ENCODE measurements around the gene UNC13C. TPM values are rescaled to one million over a fixed set of nuclear protein-coding genes. Genes with fewer than 3 reads are reported as not detected.

UNC13C gene
- total and polyA plus RNA-seq, 2 of the 13 experiments (the other 11 are each of a cell fraction or from before 2014, with no cell fraction given), result 0.04 TPM; not detected in 1

DNA sequence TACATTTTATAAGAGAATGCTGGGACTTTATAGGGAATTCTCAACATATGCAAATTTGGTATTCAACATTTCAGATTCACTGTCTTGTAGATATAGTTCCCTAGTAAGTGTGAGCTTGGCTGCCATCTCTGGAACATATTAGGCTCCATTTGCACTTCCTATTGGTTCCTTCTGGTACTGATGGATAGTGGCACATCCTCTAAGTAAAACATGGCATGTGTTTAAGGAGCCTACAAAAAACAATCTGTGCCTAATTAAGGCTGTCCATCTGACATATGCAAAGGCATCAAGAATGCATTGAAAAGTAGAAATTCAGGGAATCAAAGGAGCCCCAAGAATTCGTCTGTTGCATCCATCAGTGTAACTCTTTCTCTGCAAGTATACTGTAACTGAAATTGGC lies 344.1 kb downstream of the UNC13C start (continued):
- TF ChIP-seq PHF21A (CRISPR knock-in tag; IDR thresholded peaks at IDR 0.05) (no peak), HOXA9 (CRISPR knock-in tag; IDR thresholded peaks at IDR 0.05; ENCODE audit: borderline replicate concordance) (no peak)

DNA sequence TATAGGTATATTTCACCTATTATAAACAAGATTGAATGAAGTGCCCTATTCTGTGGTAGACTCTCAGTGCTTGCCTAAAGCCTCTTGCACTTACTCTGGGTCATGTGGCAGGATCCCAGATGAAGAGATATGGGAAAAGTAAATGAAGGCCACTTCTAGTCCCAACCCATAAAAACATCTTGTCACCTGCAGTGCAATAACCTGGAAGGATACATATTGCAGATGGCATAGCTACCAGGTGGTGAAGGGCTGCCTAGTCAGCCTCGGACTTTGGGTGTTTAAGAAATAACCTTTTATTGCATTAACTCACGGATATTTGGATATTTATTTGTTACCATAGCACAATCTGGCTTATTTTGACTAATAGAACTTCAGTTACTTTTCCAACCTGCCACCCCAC lies 367.1 kb downstream of the UNC13C start:
- Histone ChIP-seq H2AFZ (ENCODE audit: low read length) (no peak overlapping the region), H3K9me3 (ENCODE audit: low read length) (no peaks in the 10 kb centered on the region), H4K20me1 (ENCODE audit: insufficient read depth, low read length) (no peaks in the 10 kb centered on the region), H3K9ac (ENCODE audit: insufficient read depth, low read depth, low read length) (no peak overlapping the region), H3K27me3 (ENCODE audit: control insufficient read depth in 1 of 2, insufficient read depth in 2 of 2, low read length in 2 of 2) (no peaks in the 10 kb centered on the region), H3K27ac (ENCODE audit: extremely low read length, insufficient read depth, low read length) (no peak overlapping the region), H3K4me1 (ENCODE audit: insufficient read depth, low read length) (no peaks in the 10 kb centered on the region), H3K4me2 (ENCODE audit: low read depth, low read length) (no peak overlapping the region), H3K79me2 (ENCODE audit: insufficient read depth, low read length) (no peaks in the 10 kb centered on the region), H3K4me3 (replicated peaks in 1 of 3; ENCODE audit: insufficient read depth in 1 of 3, low read depth in 2 of 3, low read length in 3 of 3) (no peak overlapping the region), H3K36me3 (replicated peaks in 1 of 2; ENCODE audit: control insufficient read depth in 1 of 2, insufficient read depth in 2 of 2, low read length in 2 of 2) (no peaks in the 10 kb centered on the region)
- no peak for FAIRE-seq
- 7% methylated on average over 2 of the region's 2 CpGs for WGBS (ENCODE audit: low lambda C conversion rate)
- POLR2A ChIA-PET, result no interaction called here
- no TSS peak for BruUV-seq (replicated peaks)
- CTCF ChIA-PET (ENCODE audit: low intra/inter-chr PET ratio, low total read pairs), result no interaction called here
- DNase-seq (ENCODE audit: low spot score), result no peak
- no peak for ATAC-seq
- intact Hi-C loops (cut with micrococcal nuclease; ENCODE audit: unreplicated experiment) (no loop called here), in situ Hi-C loops (cut with HindIII; ENCODE audit: extremely low pct_ligation_motif_present, low pct_unique_long_range_greater_than_20kb) (no loop called here)
- no peak for TF ChIP-seq REXO4 (CRISPR knock-in tag; IDR thresholded peaks at IDR 0.05; ENCODE audit: borderline replicate concordance)
- TF ChIP-seq MTA1 (CRISPR knock-in tag; IDR thresholded peaks at IDR 0.05; ENCODE audit: borderline replicate concordance), result no peak
- no peak for TF ChIP-seq ZBTB42 (CRISPR knock-in tag; IDR thresholded peaks at IDR 0.05)
- TF ChIP-seq HNRNPUL1 (IDR thresholded peaks at IDR 0.05; ENCODE audit: low read depth, low read length), result no peak
- no peak for TF ChIP-seq ZNF17 (CRISPR knock-in tag; IDR thresholded peaks at IDR 0.05)
- TF ChIP-seq PRPF4 (IDR thresholded peaks at IDR 0.05; ENCODE audit: low read depth, low read length, poor library complexity, severe bottlenecking), result no peak
- TF ChIP-seq, protein P1, sequence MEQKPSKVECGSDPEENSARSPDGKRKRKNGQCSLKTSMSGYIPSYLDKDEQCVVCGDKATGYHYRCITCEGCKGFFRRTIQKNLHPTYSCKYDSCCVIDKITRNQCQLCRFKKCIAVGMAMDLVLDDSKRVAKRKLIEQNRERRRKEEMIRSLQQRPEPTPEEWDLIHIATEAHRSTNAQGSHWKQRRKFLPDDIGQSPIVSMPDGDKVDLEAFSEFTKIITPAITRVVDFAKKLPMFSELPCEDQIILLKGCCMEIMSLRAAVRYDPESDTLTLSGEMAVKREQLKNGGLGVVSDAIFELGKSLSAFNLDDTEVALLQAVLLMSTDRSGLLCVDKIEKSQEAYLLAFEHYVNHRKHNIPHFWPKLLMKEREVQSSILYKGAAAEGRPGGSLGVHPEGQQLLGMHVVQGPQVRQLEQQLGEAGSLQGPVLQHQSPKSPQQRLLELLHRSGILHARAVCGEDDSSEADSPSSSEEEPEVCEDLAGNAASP (CRISPR knock-in tag; IDR thresholded peaks at IDR 0.05; ENCODE audit: borderline replicate concordance), result no peak
- no peak for TF ChIP-seq ISX (CRISPR knock-in tag; conservative IDR thresholded peaks at IDR 0.05)
- TF ChIP-seq SCMH1 (CRISPR knock-in tag; IDR thresholded peaks at IDR 0.05; ENCODE audit: borderline replicate concordance), result no peak
- TF ChIP-seq, protein P2, sequence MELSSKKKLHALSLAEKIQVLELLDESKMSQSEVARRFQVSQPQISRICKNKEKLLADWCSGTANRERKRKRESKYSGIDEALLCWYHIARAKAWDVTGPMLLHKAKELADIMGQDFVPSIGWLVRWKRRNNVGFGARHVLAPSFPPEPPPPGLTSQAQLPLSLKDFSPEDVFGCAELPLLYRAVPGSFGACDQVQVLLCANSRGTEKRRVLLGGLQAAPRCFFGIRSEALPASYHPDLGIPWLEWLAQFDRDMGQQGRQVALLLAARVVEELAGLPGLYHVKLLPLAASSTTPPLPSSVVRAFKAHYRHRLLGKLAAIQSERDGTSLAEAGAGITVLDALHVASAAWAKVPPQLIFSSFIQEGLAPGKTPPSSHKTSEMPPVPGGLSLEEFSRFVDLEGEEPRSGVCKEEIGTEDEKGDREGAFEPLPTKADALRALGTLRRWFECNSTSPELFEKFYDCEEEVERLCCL (CRISPR knock-in tag; IDR thresholded peaks at IDR 0.05; ENCODE audit: borderline replicate concordance), result no peak
